A549 (cell line): ENCODE data around the gene PPBP. TPM values are rescaled to one million over a fixed set of nuclear protein-coding genes. Genes with fewer than 3 reads are reported as not detected.
"Not testable (repeated sequence)": the region's sequence is repeated elsewhere in the genome, so short reads cannot be mapped to it uniquely, and the experiment has no call there.

Experiments
- ATAC-seq, 2 experiments: fragments of 200-7000 bp in 1 of 2; fragments of >200 bp in 1 of 2; cut with Nextera tagmentation in 1 of 2; cut with Tn5 transposase in 1 of 2; 3 replicates each; pipeline versions ENCODE4 v1.8.0 to v1.9.1; 2018 to 2020; ENCODE audit warnings: mild to moderate bottlenecking in 1 of 2, moderate library complexity in 1 of 2
- CTCF ChIA-PET: fragments of 300-600 bp; sonication (Branson Sonifier 250); formaldehyde crosslinking; extraction: SDS; loops from one replicate; lab custom pipeline; 2021; ENCODE audit warnings: antibody characterized with exemption, inconsistent platforms; lab: Yijun Ruan, JAX
- POLR2A ChIA-PET: fragments of 350-600 bp; formaldehyde crosslinking; extraction: SDS; loops from one replicate; lab custom pipeline; 2021; ENCODE audit warnings: antibody characterized with exemption, inconsistent platforms; lab: Yijun Ruan, JAX
- DNase-seq, 2 experiments: peaks; one replicate each; pipeline versions ENCODE4 v3.0.0 to v3.0.0-alpha.2; 2011 to 2016; ENCODE audit warnings: low read depth in 1 of 2, low spot score in 1 of 2
- FAIRE-seq: peaks from 2 replicates; lab custom pipeline; 2011; peaks lifted over from hg19 to GRCh38; lab: Jason Lieb, UNC
- H3K27ac ChIP-seq, 2 experiments: fragments of >200 bp; sonication (Bioruptor Twin); formaldehyde crosslinking; 3 replicates each; pipeline ENCODE4 v1.5.1; 2016 to 2017
- H3K4me1 ChIP-seq: fragments of >200 bp; sonication (Bioruptor Twin); formaldehyde crosslinking; 3 replicates; pipeline ENCODE4 v1.6.1; 2016
- H3K4me2 ChIP-seq: fragments of >200 bp; sonication (Bioruptor Twin); formaldehyde crosslinking; 3 replicates; pipeline ENCODE4 v1.6.1; 2016
- H3K4me3 ChIP-seq: fragments of >200 bp; sonication (Bioruptor Twin); formaldehyde crosslinking; 3 replicates; pipeline ENCODE4 v1.5.1; 2016
- H3K9me3 ChIP-seq: fragments of >200 bp; sonication (Bioruptor Twin); formaldehyde crosslinking; 3 replicates; pipeline ENCODE4 v1.6.1; 2016
- CBX2 ChIP-seq: fragments of 200-600 bp; sonication (generic); IDR thresholded peaks from 2 replicates; pipeline ENCODE4 v1.6.1; 2016; ENCODE audit warnings: low read depth, mild to moderate bottlenecking, borderline replicate concordance
- CEBPB ChIP-seq, 2 experiments: fragments of >200 bp in 1 of 2; sonication (Bioruptor Twin) in 1 of 2; formaldehyde crosslinking in 1 of 2; IDR thresholded peaks; 2 replicates each; pipeline ENCODE4 v1.6.1; 2012 to 2016
- CHD2 ChIP-seq: fragments of 150-350 bp; IDR thresholded peaks from 2 replicates; pipeline ENCODE4 v1.6.1; 2014; ENCODE audit warnings: low read length; ENCODE audit not compliant: partially characterized antibody
- CHD4 ChIP-seq: fragments of 200-600 bp; sonication (generic); IDR thresholded peaks from 2 replicates; pipeline ENCODE4 v1.6.1; 2016; ENCODE audit warnings: antibody characterized with exemption, mild to moderate bottlenecking, borderline replicate concordance
- EP300 ChIP-seq, 2 experiments: fragments of >200 bp; sonication (Bioruptor Twin); formaldehyde crosslinking; IDR thresholded peaks; 2 replicates in 1 of 2; 3 replicates in 1 of 2; pipeline ENCODE4 v1.6.1; 2016 to 2017
- FOSB ChIP-seq: fragments of 250-450 bp; sonication (Bioruptor Pico); IDR thresholded peaks from 2 replicates; pipeline ENCODE4 v1.5.0; 2020; ENCODE audit warnings: mild to moderate bottlenecking, moderate library complexity
- FOSL2 ChIP-seq, 2 experiments: fragments of 450-650 bp in 1 of 2; fragments of >200 bp in 1 of 2; sonication (Bioruptor Twin) in 1 of 2; formaldehyde crosslinking; IDR thresholded peaks; 2 replicates each; pipeline versions ENCODE4 v1.5.0 to v1.6.1; 2016 to 2020; ENCODE audit warnings: mild to moderate bottlenecking in 1 of 2, moderate library complexity in 1 of 2
- FOXS1 ChIP-seq: fragments of 250-450 bp; sonication (Bioruptor Pico); IDR thresholded peaks from 2 replicates; pipeline ENCODE4 v1.5.0; 2020; ENCODE audit warnings: mild to moderate bottlenecking, moderate library complexity
- HOXB5 ChIP-seq: fragments of 250-450 bp; sonication (Bioruptor Pico); IDR thresholded peaks from 2 replicates; pipeline ENCODE4 v1.5.0; 2020; ENCODE audit warnings: mild to moderate bottlenecking, moderate library complexity
- JUN ChIP-seq, 2 experiments: fragments of >200 bp; sonication (Bioruptor Twin); formaldehyde crosslinking; IDR thresholded peaks; 2 replicates in 1 of 2; 3 replicates in 1 of 2; pipeline ENCODE4 v1.6.1; 2016 to 2017
- JUNB ChIP-seq: fragments of >200 bp; sonication (Bioruptor Twin); formaldehyde crosslinking; IDR thresholded peaks from 2 replicates; pipeline ENCODE4 v1.6.1; 2016
- KDM1A ChIP-seq: fragments of 200-600 bp; sonication (generic); IDR thresholded peaks from 2 replicates; pipeline ENCODE4 v1.6.1; 2016; ENCODE audit warnings: low read depth, mild to moderate bottlenecking
- KDM5A ChIP-seq: fragments of 200-600 bp; sonication (generic); IDR thresholded peaks from 2 replicates; pipeline ENCODE4 v1.6.1; 2016; ENCODE audit warnings: antibody characterized with exemption, mild to moderate bottlenecking
- MYC ChIP-seq: IDR thresholded peaks from 2 replicates; pipeline ENCODE4 v1.6.1; 2012; ENCODE audit warnings: mild to moderate bottlenecking, inconsistent platforms, low read length, improper control_type of control experiment, borderline replicate concordance
- NFE2L2 ChIP-seq: fragments of 150-350 bp; conservative IDR thresholded peaks from 2 replicates; pipeline ENCODE4 v1.6.1; 2014; ENCODE audit warnings: low read length
- NPAS2 ChIP-seq: fragments of 250-450 bp; sonication (Bioruptor Pico); IDR thresholded peaks from 2 replicates; pipeline ENCODE4 v1.8.0; 2022; ENCODE audit warnings: mild to moderate bottlenecking, moderate library complexity, borderline replicate concordance
- RARB ChIP-seq: fragments of 250-450 bp; sonication (Bioruptor Pico); IDR thresholded peaks from 2 replicates; pipeline ENCODE4 v1.8.0; 2021; ENCODE audit warnings: mild to moderate bottlenecking, moderate library complexity
- RCOR1 ChIP-seq: fragments of 150-350 bp; IDR thresholded peaks from 2 replicates; pipeline ENCODE4 v1.6.1; 2014; ENCODE audit warnings: antibody characterized with exemption, low read length, low read depth
- RFX5 ChIP-seq: fragments of 450-650 bp; IDR thresholded peaks from 2 replicates; pipeline ENCODE4 v1.7.1; 2014; ENCODE audit warnings: antibody characterized with exemption, mild to moderate bottlenecking, moderate library complexity
- RNF2 ChIP-seq: fragments of 200-600 bp; sonication (generic); IDR thresholded peaks from 2 replicates; pipeline ENCODE4 v1.6.1; 2016; ENCODE audit warnings: low read depth, mild to moderate bottlenecking, antibody characterized with exemption, moderate library complexity, borderline replicate concordance
- TFCP2L1 ChIP-seq: fragments of 250-450 bp; sonication (Bioruptor Pico); IDR thresholded peaks from 2 replicates; pipeline ENCODE4 v1.5.0; 2021; ENCODE audit warnings: mild to moderate bottlenecking
- TP53 ChIP-seq: fragments of 250-450 bp; sonication (Bioruptor Pico); IDR thresholded peaks from 2 replicates; pipeline ENCODE4 v1.5.0; 2021; ENCODE audit warnings: mild to moderate bottlenecking, moderate library complexity
- ZC3H11A ChIP-seq: fragments of 450-650 bp; IDR thresholded peaks from 2 replicates; pipeline ENCODE4 v1.6.1; 2014; ENCODE audit warnings: antibody characterized with exemption, mild to moderate bottlenecking
- ZFP36 ChIP-seq: fragments of 450-650 bp; IDR thresholded peaks from 2 replicates; pipeline ENCODE4 v1.6.1; 2014; ENCODE audit warnings: borderline replicate concordance; ENCODE audit not compliant: partially characterized antibody
- ZNF302 ChIP-seq: fragments of 250-450 bp; sonication (Bioruptor Pico); IDR thresholded peaks from 2 replicates; pipeline ENCODE4 v1.9.0; 2021; ENCODE audit warnings: inconsistent platforms, mild to moderate bottlenecking, moderate library complexity
- WGBS: methylation state at CpG from one replicate; pipeline ENCODE4 v1.1.6; 2017; ENCODE audit errors: missing lambda C conversion rate; 5-methylcytosine and 5-hydroxymethylcytosine counted together
- polyA plus RNA-seq, 4 experiments: library from polyadenylated mRNA; depleted of rRNA in 3 of 4; stranded (reverse); fragments of >200 nt; fragmentation: RNase III in 1 of 4; extraction: RNeasy Plus Mini Kit Qiagen cat#74134 plus additional on column Dnase treatment in 1 of 4; gene quantifications; 2 replicates in 3 of 4; 3 replicates in 1 of 4; pipeline ENCODE4 v1.2.3, GENCODE V29; 2011 to 2017
- TF ChIP-seq, protein P1 (sequence below): fragments of >200 bp; sonication (Bioruptor Twin); formaldehyde crosslinking; IDR thresholded peaks from 2 replicates; pipeline ENCODE4 v1.6.1; 2016
- TF ChIP-seq, protein P2 (sequence below): IDR thresholded peaks from 2 replicates; pipeline ENCODE4 v1.6.1; 2012
- TF ChIP-seq, protein P3 (sequence below): fragments of 250-450 bp; sonication (Bioruptor Pico); IDR thresholded peaks from 2 replicates; pipeline ENCODE4 v1.5.0; 2020; ENCODE audit warnings: low read depth, mild to moderate bottlenecking, moderate library complexity
- TF ChIP-seq, protein P4 (sequence below): IDR thresholded peaks from 2 replicates; pipeline ENCODE4 v1.6.1; 2012

The PPBP gene
- polyA plus RNA-seq, 2 of the 4 experiments (the other 2 are of a cell fraction), result 0.16 to 0.35 TPM

DNA sequence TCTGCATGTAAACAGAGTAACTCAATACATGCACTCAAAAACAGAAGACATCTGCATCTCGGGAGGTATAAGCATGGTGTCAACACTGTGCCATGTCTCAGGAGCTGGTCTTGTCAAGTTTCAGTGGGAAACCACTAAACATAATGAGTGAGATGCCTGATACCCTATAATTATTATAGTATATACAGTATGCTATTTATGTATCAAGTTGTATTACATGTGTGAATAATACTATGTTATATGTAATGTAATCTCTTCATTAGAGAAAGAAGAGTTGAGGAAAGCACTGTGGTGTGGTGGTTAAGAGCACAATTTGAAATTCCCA is 2.5 kb downstream of the PPBP start:
- no peak for ATAC-seq
- H3K27ac ChIP-seq, result no peak overlapping the region
- no peak for FAIRE-seq
- 67% methylated on average over 1 of the region's 1 CpG for WGBS
- 0 out of 3 replicates have a peak, but pooled peaks cover 3% of the 10 kb centered on the region for H3K4me1 ChIP-seq
- no peak overlapping the region for H3K4me3 ChIP-seq
- no peak overlapping the region for H3K4me2 ChIP-seq
- CTCF ChIA-PET, result no interaction called here
- no peak for DNase-seq
- TF ChIP-seq CHD4, result no peak
- TF ChIP-seq KDM5A, result no peak
- no peak for TF ChIP-seq FOSL2 (IDR thresholded peaks at IDR 0.05)
- no peak for TF ChIP-seq FOSL2 (CRISPR knock-in tag; IDR thresholded peaks at IDR 0.05)
- TF ChIP-seq NPAS2 (CRISPR knock-in tag), result no peak
- TF ChIP-seq CHD2, result no peak
- no peak for TF ChIP-seq RNF2
- TF ChIP-seq, protein P1, sequence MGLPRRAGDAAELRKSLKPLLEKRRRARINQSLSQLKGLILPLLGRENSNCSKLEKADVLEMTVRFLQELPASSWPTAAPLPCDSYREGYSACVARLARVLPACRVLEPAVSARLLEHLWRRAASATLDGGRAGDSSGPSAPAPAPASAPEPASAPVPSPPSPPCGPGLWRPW, result no peak
- TF ChIP-seq, protein P2, sequence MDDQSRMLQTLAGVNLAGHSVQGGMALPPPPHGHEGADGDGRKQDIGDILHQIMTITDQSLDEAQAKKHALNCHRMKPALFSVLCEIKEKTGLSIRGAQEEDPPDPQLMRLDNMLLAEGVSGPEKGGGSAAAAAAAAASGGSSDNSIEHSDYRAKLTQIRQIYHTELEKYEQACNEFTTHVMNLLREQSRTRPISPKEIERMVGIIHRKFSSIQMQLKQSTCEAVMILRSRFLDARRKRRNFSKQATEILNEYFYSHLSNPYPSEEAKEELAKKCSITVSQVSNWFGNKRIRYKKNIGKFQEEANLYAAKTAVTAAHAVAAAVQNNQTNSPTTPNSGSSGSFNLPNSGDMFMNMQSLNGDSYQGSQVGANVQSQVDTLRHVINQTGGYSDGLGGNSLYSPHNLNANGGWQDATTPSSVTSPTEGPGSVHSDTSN, result no peak
- TF ChIP-seq JUNB, result no peak
- TF ChIP-seq, protein P3, sequence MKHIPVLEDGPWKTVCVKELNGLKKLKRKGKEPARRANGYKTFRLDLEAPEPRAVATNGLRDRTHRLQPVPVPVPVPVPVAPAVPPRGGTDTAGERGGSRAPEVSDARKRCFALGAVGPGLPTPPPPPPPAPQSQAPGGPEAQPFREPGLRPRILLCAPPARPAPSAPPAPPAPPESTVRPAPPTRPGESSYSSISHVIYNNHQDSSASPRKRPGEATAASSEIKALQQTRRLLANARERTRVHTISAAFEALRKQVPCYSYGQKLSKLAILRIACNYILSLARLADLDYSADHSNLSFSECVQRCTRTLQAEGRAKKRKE, result no peak
- no peak for TF ChIP-seq FOSB (CRISPR knock-in tag)
- no peak for TF ChIP-seq FOXS1 (CRISPR knock-in tag)
- no peak for TF ChIP-seq TP53
- TF ChIP-seq TFCP2L1, result no peak
- TF ChIP-seq ZNF302, result no peak
- no peak for TF ChIP-seq RCOR1
- no peak for TF ChIP-seq CEBPB (IDR thresholded peaks at IDR 0.05)
- no peak for TF ChIP-seq HOXB5 (CRISPR knock-in tag)
- TF ChIP-seq, protein P4, sequence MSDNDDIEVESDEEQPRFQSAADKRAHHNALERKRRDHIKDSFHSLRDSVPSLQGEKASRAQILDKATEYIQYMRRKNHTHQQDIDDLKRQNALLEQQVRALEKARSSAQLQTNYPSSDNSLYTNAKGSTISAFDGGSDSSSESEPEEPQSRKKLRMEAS, result no peak
- no peak for TF ChIP-seq ZFP36
- TF ChIP-seq, all 56 proteins: peak for 0
- no peaks in the 10 kb centered on the region for H3K9me3 ChIP-seq
- POLR2A ChIA-PET, result no interaction called here

DNA sequence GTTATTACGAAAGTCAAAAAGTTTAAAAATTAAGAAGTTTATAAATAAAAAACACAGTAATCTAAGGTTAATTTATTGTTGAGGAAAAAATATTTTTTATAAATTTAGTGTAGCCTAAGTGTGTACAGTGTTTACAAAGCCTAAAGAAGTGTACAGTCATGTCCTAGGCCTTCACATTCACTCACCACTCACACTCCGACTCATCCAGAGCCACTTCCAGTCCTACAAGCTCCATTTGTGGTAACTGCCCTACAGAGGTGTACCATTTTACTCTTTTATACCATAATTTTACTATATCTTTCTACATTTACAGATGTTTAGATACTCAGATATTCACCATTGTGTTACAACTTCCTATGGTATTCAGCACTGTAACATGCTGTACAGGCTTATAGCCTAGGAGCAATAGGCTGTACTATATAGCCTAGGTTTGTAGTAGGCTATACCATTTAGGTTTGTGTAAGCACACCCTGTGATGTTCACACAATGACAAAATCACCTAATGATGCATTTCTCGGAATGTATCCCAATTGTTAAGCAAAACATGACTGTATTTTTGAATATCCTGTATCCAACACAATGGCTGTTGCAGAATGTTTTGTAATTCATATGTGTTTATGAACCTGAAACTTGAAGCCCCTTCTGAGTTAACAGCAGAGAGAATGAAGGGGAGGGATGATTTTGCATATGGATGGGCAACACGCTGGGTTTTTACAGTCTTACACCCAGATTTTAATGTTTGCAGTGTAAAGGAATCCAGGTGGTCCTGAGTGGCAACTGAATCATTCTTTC is 3.1 kb downstream of the PPBP start:
- H3K9me3 ChIP-seq, result no peaks in the 10 kb centered on the region
- no peak overlapping the region for H3K27ac ChIP-seq
- H3K4me1 ChIP-seq, result peaks cover 3% of the 10 kb centered on the region; the same call in 1 of the 3 replicates
- POLR2A ChIA-PET, result no interaction called here
- ATAC-seq, result no peak
- H3K4me2 ChIP-seq, result no peak overlapping the region
- TF ChIP-seq EP300 (IDR thresholded peaks at IDR 0.05), result no peak
- no peak for TF ChIP-seq KDM1A
- TF ChIP-seq, protein P1, result no peak
- no peak for TF ChIP-seq NFE2L2
- TF ChIP-seq RARB (CRISPR knock-in tag), result no peak
- no peak for TF ChIP-seq MYC
- no peak for TF ChIP-seq RCOR1
- no peak for TF ChIP-seq CBX2
- TF ChIP-seq JUN (IDR thresholded peaks at IDR 0.05), result no peak
- no peak for TF ChIP-seq ZC3H11A
- no peak for TF ChIP-seq FOSL2 (IDR thresholded peaks at IDR 0.05)
- TF ChIP-seq FOSL2 (CRISPR knock-in tag; IDR thresholded peaks at IDR 0.05), result no peak
- TF ChIP-seq RFX5, result no peak
- no peak for FAIRE-seq
- CTCF ChIA-PET, result interaction anchor here (1.9 kb wide), 1 partner anchor 14 kb away, joined by 4 read pairs; the partner anchor contains the start of gene CXCL5
- no peak overlapping the region for H3K4me3 ChIP-seq
- DNase-seq, result no peak
- WGBS, result 73% methylated on average over 4 of the region's 4 CpGs

DNA sequence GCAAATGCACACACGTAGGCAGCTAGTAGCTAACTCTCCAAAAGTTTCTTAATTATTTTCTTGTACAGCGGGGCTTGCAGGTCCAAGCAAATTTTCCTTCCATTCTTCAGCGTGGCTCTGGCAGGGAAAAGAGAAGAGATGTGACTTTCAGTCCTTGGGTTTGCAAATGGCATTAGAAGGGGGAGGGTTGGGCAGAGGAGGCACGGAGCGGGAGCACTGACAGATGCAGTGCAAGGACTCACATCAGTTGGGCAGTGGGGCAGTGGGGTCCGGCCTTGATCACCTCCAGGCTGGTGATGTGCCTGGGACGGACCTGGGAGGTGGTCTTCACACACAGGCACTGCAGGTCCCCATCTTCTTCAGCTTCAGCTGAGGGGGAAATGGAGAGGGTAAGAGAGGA is 6.8 kb downstream of the PPBP start:
- H3K27ac ChIP-seq, result peak overlapping the region in 1 of 2 experiments; percentile 79; a peak in 4 of 6 replicates
- H3K9me3 ChIP-seq, CTCF ChIA-PET, DNase-seq, H3K4me3 ChIP-seq, H3K4me2 ChIP-seq, FAIRE-seq, POLR2A ChIA-PET: not testable (repeated sequence)
- peaks cover 21% of the 10 kb centered on the region for H3K4me1 ChIP-seq
- peak in 1 of 2 experiments; percentile 38; a peak in 3 of 6 replicates for ATAC-seq
- WGBS, result 92% methylated on average over 7 of the region's 7 CpGs
